HCT116 (cell line): ENCODE data around the gene BTG3. TPM values are rescaled to one million over a fixed set of nuclear protein-coding genes. Genes with fewer than 3 reads are reported as not detected.

ENCODE experiments used
- ATAC-seq: fragments of 200-7000 bp; cut with Tn5 transposase; 2 replicates; pipeline ENCODE4 v1.9.1; 2020; ENCODE audit warnings: mild to moderate bottlenecking, moderate library complexity
- BruUV-seq: library from RNA; stranded (reverse); fragments of 400-500 nt; replicated peaks from 2 replicates; lab custom pipeline; 2021; lab: Mats Ljungman, UMichigan
- CTCF ChIA-PET: fragments of 300-600 bp; sonication (Branson Sonifier 250); formaldehyde crosslinking; loops from one replicate; lab custom pipeline; 2021; ENCODE audit warnings: antibody characterized with exemption; lab: Charles Lee
- POLR2A ChIA-PET: fragments of 300-600, 350-600 bp; sonication (Branson Sonifier 250); formaldehyde crosslinking; loops from one replicate; lab custom pipeline; 2021; ENCODE audit warnings: antibody characterized with exemption; lab: Charles Lee
- RAD21 ChIA-PET, 2 experiments: fragments of 300-600 bp; sonication (Branson Sonifier 250); formaldehyde crosslinking; loops; one replicate each; lab custom pipeline; 2023; ENCODE audit warnings: low total read pairs in 2 of 2; ENCODE audit not compliant: uncharacterized antibody in 2 of 2, unreplicated experiment in 2 of 2, low non-redundant PET in 1 of 2; lab: Charles Lee
- DNase-seq: peaks from one replicate; pipeline ENCODE4 v3.0.0-alpha.2; 2010; ENCODE audit warnings: low read depth, low spot score
- H2AFZ ChIP-seq: fragments of 200-600 bp; shearing (Covaris generic), sonication (generic); 2 replicates; pipeline ENCODE4 v1.6.1; 2017; ENCODE audit warnings: low read depth, mixed run types, mixed read lengths, antibody characterized with exemption, low read length; ENCODE audit not compliant: poor library complexity, severe bottlenecking
- H3K27ac ChIP-seq: 2 replicates; pipeline ENCODE4 v1.5.1; 2012; ENCODE audit warnings: low read depth, low read length
- H3K27me3 ChIP-seq: fragments of 200-600 bp; sonication (generic); 2 replicates; pipeline ENCODE4 v1.6.1; 2016; ENCODE audit warnings: mixed run types, low read length, mixed read lengths; ENCODE audit not compliant: insufficient read depth
- H3K36me3 ChIP-seq, 2 experiments: fragments of 200-500 bp in 1 of 2; fragments of 200-600 bp in 1 of 2; sonication (Bioruptor generic) in 1 of 2; sonication (generic) in 1 of 2; 2 replicates each; pipeline versions ENCODE4 v1.5.1 to v1.6.1; 2014 to 2016; ENCODE audit warnings: low read length in 2 of 2, inconsistent platforms in 1 of 2, mixed read lengths in 1 of 2, mixed run types in 1 of 2; ENCODE audit not compliant: insufficient read depth in 2 of 2, control insufficient read depth in 1 of 2
- H3K4me1 ChIP-seq, 2 experiments: fragments of 200-600 bp in 1 of 2; sonication (generic) in 1 of 2; 2 replicates each; pipeline versions ENCODE4 v1.5.1 to v1.6.1; 2012 to 2017; ENCODE audit warnings: low read length in 2 of 2, inconsistent platforms in 1 of 2, mild to moderate bottlenecking in 1 of 2, mixed read lengths in 1 of 2, mixed run types in 1 of 2, moderate library complexity in 1 of 2; ENCODE audit not compliant: insufficient read depth in 2 of 2, control insufficient read depth in 1 of 2
- H3K4me2 ChIP-seq: fragments of 200-600 bp; sonication (generic); 2 replicates; pipeline ENCODE4 v1.6.1; 2017; ENCODE audit warnings: mixed run types, low read length, mixed read lengths
- H3K4me3 ChIP-seq, 2 experiments: fragments of 200-600 bp in 1 of 2; sonication (generic) in 1 of 2; replicated peaks in 1 of 2; 2 replicates each; pipeline ENCODE4 v1.5.1; 2011 to 2016; ENCODE audit warnings: low read length in 2 of 2, control low read depth in 1 of 2, low read depth in 1 of 2, mild to moderate bottlenecking in 1 of 2, mixed read lengths in 1 of 2, mixed run types in 1 of 2
- H3K79me2 ChIP-seq: fragments of 200-600 bp; sonication (generic); 2 replicates; pipeline ENCODE4 v1.6.1; 2017; ENCODE audit warnings: mild to moderate bottlenecking, mixed run types, low read length, moderate library complexity, mixed read lengths; ENCODE audit not compliant: insufficient read depth
- H3K9ac ChIP-seq: fragments of 200-600 bp; sonication (generic); 2 replicates; pipeline ENCODE4 v1.6.1; 2016; ENCODE audit warnings: low read length, mixed read lengths
- H3K9me2 ChIP-seq: fragments of 200-600 bp; sonication (generic), shearing (Covaris generic); 2 replicates; pipeline ENCODE4 v1.6.1; 2017; ENCODE audit warnings: mixed run types, mild to moderate bottlenecking, moderate library complexity; ENCODE audit not compliant: insufficient read depth
- H3K9me3 ChIP-seq, 2 experiments: fragments of 200-500 bp in 1 of 2; fragments of 200-600 bp in 1 of 2; sonication (Bioruptor generic) in 1 of 2; sonication (generic) in 1 of 2; 2 replicates each; pipeline ENCODE4 v1.6.1; 2014 to 2017; ENCODE audit warnings: low read length in 2 of 2, mixed read lengths in 2 of 2, inconsistent platforms in 1 of 2, low read depth in 1 of 2, mild to moderate bottlenecking in 1 of 2, mixed run types in 1 of 2, moderate library complexity in 1 of 2; ENCODE audit not compliant: control insufficient read depth in 1 of 2, insufficient read depth in 1 of 2
- H4K20me1 ChIP-seq: fragments of 200-600 bp; sonication (generic), shearing (Covaris generic); 2 replicates; pipeline ENCODE4 v1.6.1; 2017; ENCODE audit warnings: mixed run types, mild to moderate bottlenecking, moderate library complexity; ENCODE audit not compliant: insufficient read depth
- CEBPB ChIP-seq: IDR thresholded peaks from 2 replicates; pipeline ENCODE4 v1.6.1; 2012; ENCODE audit warnings: low read depth
- EGR1 ChIP-seq: IDR thresholded peaks from 2 replicates; pipeline ENCODE4 v1.6.1; 2012; ENCODE audit warnings: low read depth
- EZH2 ChIP-seq: fragments of 200-600 bp; sonication (generic); IDR thresholded peaks from 2 replicates; pipeline ENCODE4 v1.6.1; 2017; ENCODE audit warnings: antibody characterized with exemption, mixed run types
- FOSL1 ChIP-seq: IDR thresholded peaks from 2 replicates; pipeline ENCODE4 v1.6.1; 2012; ENCODE audit warnings: low read depth
- MAX ChIP-seq: IDR thresholded peaks from 2 replicates; pipeline ENCODE4 v1.6.1; 2012
- POLR2A ChIP-seq: IDR thresholded peaks from 2 replicates; pipeline ENCODE4 v1.7.0; 2011; ENCODE audit warnings: borderline replicate concordance; ENCODE audit not compliant: insufficient read depth, insufficient read length; ENCODE audit errors: extremely low read depth
- POLR2AphosphoS5 ChIP-seq: IDR thresholded peaks from 2 replicates; pipeline ENCODE4 v1.6.1; 2011; ENCODE audit warnings: mild to moderate bottlenecking, low read depth, low read length, moderate library complexity
- RAD21 ChIP-seq: IDR thresholded peaks from 2 replicates; pipeline ENCODE4 v1.6.1; 2012; ENCODE audit warnings: low read depth, mild to moderate bottlenecking
- SIN3A ChIP-seq: IDR thresholded peaks from 2 replicates; pipeline ENCODE4 v1.6.1; 2012; ENCODE audit warnings: low read depth
- SP1 ChIP-seq: IDR thresholded peaks from 2 replicates; pipeline ENCODE4 v1.6.1; 2012; ENCODE audit warnings: low read depth
- ZNF274 ChIP-seq: fragments of 200-500 bp; sonication (Bioruptor generic); IDR thresholded peaks from 2 replicates; pipeline ENCODE4 v1.6.1; 2014; ENCODE audit warnings: mild to moderate bottlenecking, low read depth, low read length, inconsistent platforms
- intact Hi-C: fragments of 100-400 bp; cut with micrococcal nuclease; formaldehyde crosslinking; loops from 2 replicates; pipeline ENCODE4 v1.10.0; 2022
- total RNA-seq: library from RNA; stranded (reverse); gene quantifications from one replicate; pipeline ENCODE4 v1.2.1, GENCODE V29; 2021; ENCODE audit not compliant: unreplicated experiment

The BTG3 gene
- total RNA-seq, 1 experiment from 2014 or later = 67.1 TPM

DNA sequence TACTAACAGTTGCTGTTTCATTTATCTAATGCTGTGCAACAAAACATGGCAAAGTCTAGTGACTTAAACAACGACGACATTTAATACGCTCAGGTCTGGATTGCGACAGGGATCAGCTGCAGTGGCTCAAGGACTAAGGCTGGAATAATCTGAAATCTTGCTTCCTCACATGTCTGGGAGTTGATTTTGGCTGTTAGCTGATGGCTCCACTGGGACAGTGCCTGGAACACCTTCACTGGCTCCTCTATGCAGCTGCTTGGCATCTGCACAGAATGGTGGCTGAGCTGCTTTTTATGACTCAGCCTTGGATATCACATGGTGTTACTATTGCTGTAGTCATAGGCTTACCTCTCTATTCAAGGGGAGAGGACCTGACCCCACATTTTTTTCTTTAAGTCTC is 24.0 kb upstream of the BTG3 start (continued):
- TF ChIP-seq ZNF274 (no peak), RAD21 (no peak), POLR2AphosphoS5 (no peak)

- Histone ChIP-seq H3K9ac (no peak overlapping the region), H3K4me2 (no peak overlapping the region), H4K20me1 (no peaks in the 10 kb centered on the region), H3K4me1 (no peaks in the 10 kb centered on the region), H3K27me3 (0 out of 2 replicates have a peak, but pooled peaks cover under 1% of the 10 kb centered on the region), H2AFZ (no peak overlapping the region), H3K4me3 (no peak overlapping the region), H3K27ac (no peak overlapping the region), H3K9me2 (no peaks in the 10 kb centered on the region), H3K79me2 (no peaks in the 10 kb centered on the region), H3K36me3 (no peaks in the 10 kb centered on the region), H3K9me3 (no peaks in the 10 kb centered on the region)
- ATAC-seq (no peak), DNase-seq (no peak)
- ChIA-PET POLR2A (no interaction called here), RAD21 (no interaction called here), CTCF (no interaction called here)
- intact Hi-C loops = no loop called here
- no TSS peak for BruUV-seq
- TF ChIP-seq FOSL1 (no peak), EGR1 (no peak)
Measured at GRCh38 chr21:17631195-17631594, 18.5 kb upstream of the BTG3 start.

GRCh38 chr21:17622018-17622417 is 9.3 kb upstream of the BTG3 start:
- H3K9me2 ChIP-seq = no peaks in the 10 kb centered on the region
- peaks cover 11% of the 10 kb centered on the region; the same call in 1 of the 2 replicates for H3K27me3 ChIP-seq
- CTCF ChIA-PET = no interaction called here
- H3K9ac ChIP-seq = no peak overlapping the region
- no peaks in the 10 kb centered on the region for H3K9me3 ChIP-seq
- H3K4me3 ChIP-seq = no peak overlapping the region
- ATAC-seq (no peak), DNase-seq (no peak)
- no peak overlapping the region for H2AFZ ChIP-seq
- POLR2A ChIA-PET = no interaction called here
- no peaks in the 10 kb centered on the region for H3K4me1 ChIP-seq
- no peaks in the 10 kb centered on the region for H4K20me1 ChIP-seq
- H3K36me3 ChIP-seq = no peaks in the 10 kb centered on the region
- intact Hi-C loops = no loop called here
- H3K79me2 ChIP-seq = no peaks in the 10 kb centered on the region
- no peak for TF ChIP-seq POLR2AphosphoS5
- TF ChIP-seq SP1 = no peak
- no peak for TF ChIP-seq MAX
- TF ChIP-seq CEBPB = no peak
- no peak for TF ChIP-seq EZH2
- TF ChIP-seq POLR2A = no peak
- no peak for TF ChIP-seq SIN3A
- RAD21 ChIA-PET = interaction anchor here in 1 of 2 experiments (0.7 kb wide), 1 partner anchor 235 kb away, joined by 3 read pairs; no protein-coding TSS in a partner anchor
- H3K27ac ChIP-seq = no peak overlapping the region
- no TSS peak for BruUV-seq
- H3K4me2 ChIP-seq = no peak overlapping the region
